ENCODE data around the gene LY9.

The LY9 gene

GRCh38 chr1:160801836-160802580 lies 6.0 kb downstream of the LY9 start:
- DNase-seq = no peak

- DNase-seq = no peak
Measured at GRCh38 chr1:160806109-160806665, 10.2 kb downstream of the LY9 start.

GRCh38 chr1:160806784-160807183 lies 10.8 kb downstream of the LY9 start:
- DNase-seq = no peak

GRCh38 chr1:160807247-160807646 lies 11.3 kb downstream of the LY9 start:
- DNase-seq = no peak

GRCh38 chr1:160807738-160808137 lies 11.8 kb downstream of the LY9 start:
- no peak for DNase-seq

- no peak for DNase-seq
Measured at GRCh38 chr1:160808289-160808688, 12.3 kb downstream of the LY9 start.

GRCh38 chr1:160810486-160810885 lies 14.5 kb downstream of the LY9 start:
- no peak for DNase-seq

- DNase-seq = no peak
Measured at GRCh38 chr1:160811147-160811546, 15.2 kb downstream of the LY9 start.

GRCh38 chr1:160813215-160813614 lies 17.2 kb downstream of the LY9 start:
- no peak for DNase-seq

GRCh38 chr1:160814316-160814715 lies 18.3 kb downstream of the LY9 start:
- no peak for DNase-seq

- DNase-seq = no peak
Measured at GRCh38 chr1:160814856-160815255, 18.9 kb downstream of the LY9 start.

GRCh38 chr1:160818207-160818937 lies 22.4 kb downstream of the LY9 start:
- DNase-seq = no peak

- DNase-seq = no peak
Measured at GRCh38 chr1:160819186-160819585, 23.2 kb downstream of the LY9 start.

GRCh38 chr1:160821627-160822026 lies 25.7 kb downstream of the LY9 start:
- no peak for DNase-seq

- no peak for DNase-seq
Measured at GRCh38 chr1:160823296-160823695, 27.3 kb downstream of the LY9 start.

- no peak for DNase-seq
Measured at GRCh38 chr1:160826546-160826945, 30.6 kb downstream of the LY9 start.

- no peak for DNase-seq
Measured at GRCh38 chr1:160827418-160827817, 31.4 kb downstream of the LY9 start.

- no peak for DNase-seq
Measured at GRCh38 chr1:160829766-160830165, 33.8 kb downstream of the LY9 start.

GRCh38 chr1:160830321-160831153 lies 34.6 kb downstream of the LY9 start:
- peak; percentile 74 for DNase-seq

GRCh38 chr1:160834945-160835565 lies 39.1 kb downstream of the LY9 start:
- DNase-seq = no peak

- no peak for DNase-seq
Measured at GRCh38 chr1:160835751-160836150, 39.8 kb downstream of the LY9 start.

- no peak for DNase-seq
Measured at GRCh38 chr1:160836561-160836960, 40.6 kb downstream of the LY9 start.

Measured in stimulated activated CD4-positive, alpha-beta T cell treated with anti-CD3 and anti-CD28 coated beads, Interleukin-1b, Interleukin-23, amount 100 ng/mL, for 48 hours (primary cell).